NCI-H2196 (cell line): ENCODE results near the gene COL23A1.

Experiments used
- DNase-seq: peaks from one replicate; lab custom pipeline; 2025; ENCODE audit not compliant: unreplicated experiment; lab: John Stamatoyannopoulos, UW

Gene COL23A1

GRCh38 chr5:178216779-178217178, 373.4 kb downstream of the COL23A1 start:
- no peak for DNase-seq

- no peak for DNase-seq
Measured at GRCh38 chr5:178216088-178216534, 374.1 kb downstream of the COL23A1 start.

GRCh38 chr5:178215280-178216002, 374.8 kb downstream of the COL23A1 start:
- no peak for DNase-seq

GRCh38 chr5:178214160-178214803, 375.9 kb downstream of the COL23A1 start:
- no peak for DNase-seq

- no peak for DNase-seq
Measured at GRCh38 chr5:178213748-178214151, 376.4 kb downstream of the COL23A1 start.

- no peak for DNase-seq
Measured at GRCh38 chr5:178213003-178213461, 377.2 kb downstream of the COL23A1 start.

GRCh38 chr5:178212241-178213002, 377.8 kb downstream of the COL23A1 start:
- no peak for DNase-seq

GRCh38 chr5:178211095-178212048, 378.8 kb downstream of the COL23A1 start:
- DNase-seq: no peak

GRCh38 chr5:178210686-178211085, 379.5 kb downstream of the COL23A1 start:
- DNase-seq: no peak

GRCh38 chr5:178210073-178210535, 380.1 kb downstream of the COL23A1 start:
- DNase-seq: no peak

GRCh38 chr5:178209334-178210072, 380.7 kb downstream of the COL23A1 start:
- no peak for DNase-seq

- DNase-seq: no peak
Measured at GRCh38 chr5:178208540-178209227, 381.5 kb downstream of the COL23A1 start.

GRCh38 chr5:178207917-178208280, 382.3 kb downstream of the COL23A1 start:
- DNase-seq: no peak

GRCh38 chr5:178207183-178207916, 382.8 kb downstream of the COL23A1 start:
- DNase-seq: peak; percentile 86

- DNase-seq: no peak
Measured at GRCh38 chr5:178206166-178207101, 383.8 kb downstream of the COL23A1 start.

GRCh38 chr5:178205749-178206047, 384.5 kb downstream of the COL23A1 start:
- no peak for DNase-seq

GRCh38 chr5:178204935-178205748, 385.1 kb downstream of the COL23A1 start:
- DNase-seq: peak; percentile 80
